ENCODE data around the gene USP31.

DNA sequence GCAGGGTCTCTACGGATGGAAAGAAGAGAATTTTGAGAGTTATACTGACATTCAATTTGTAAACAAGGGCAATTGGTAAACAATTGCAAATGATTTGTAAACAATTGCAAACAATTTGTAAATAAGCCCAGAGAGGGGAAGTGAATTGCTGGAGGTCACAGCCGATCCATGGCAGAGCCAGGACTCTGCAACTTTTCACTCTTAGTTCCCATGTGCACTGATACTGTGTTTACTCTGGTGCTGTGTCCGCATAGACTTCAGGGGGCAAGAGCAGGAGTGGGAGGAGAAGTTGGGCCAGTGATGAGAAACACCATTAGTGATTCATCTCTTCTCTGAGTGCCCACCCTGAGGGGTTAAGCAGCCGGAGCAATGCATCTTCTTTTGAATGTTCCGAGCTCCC lies 47.3 kb upstream of the USP31 start:
- TF ChIP-seq TAF1 (IDR thresholded peaks at IDR 0.05; ENCODE audit: low read depth) = no peak
- no peak for TF ChIP-seq EGR1 (IDR thresholded peaks at IDR 0.05)
- TF ChIP-seq CREB1 (IDR thresholded peaks at IDR 0.05; ENCODE audit: low read depth) = no peak
- no peak for TF ChIP-seq CEBPB (IDR thresholded peaks at IDR 0.05)
- no peak for TF ChIP-seq EP300 (IDR thresholded peaks at IDR 0.05; ENCODE audit: borderline replicate concordance)
- TF ChIP-seq, protein P1, sequence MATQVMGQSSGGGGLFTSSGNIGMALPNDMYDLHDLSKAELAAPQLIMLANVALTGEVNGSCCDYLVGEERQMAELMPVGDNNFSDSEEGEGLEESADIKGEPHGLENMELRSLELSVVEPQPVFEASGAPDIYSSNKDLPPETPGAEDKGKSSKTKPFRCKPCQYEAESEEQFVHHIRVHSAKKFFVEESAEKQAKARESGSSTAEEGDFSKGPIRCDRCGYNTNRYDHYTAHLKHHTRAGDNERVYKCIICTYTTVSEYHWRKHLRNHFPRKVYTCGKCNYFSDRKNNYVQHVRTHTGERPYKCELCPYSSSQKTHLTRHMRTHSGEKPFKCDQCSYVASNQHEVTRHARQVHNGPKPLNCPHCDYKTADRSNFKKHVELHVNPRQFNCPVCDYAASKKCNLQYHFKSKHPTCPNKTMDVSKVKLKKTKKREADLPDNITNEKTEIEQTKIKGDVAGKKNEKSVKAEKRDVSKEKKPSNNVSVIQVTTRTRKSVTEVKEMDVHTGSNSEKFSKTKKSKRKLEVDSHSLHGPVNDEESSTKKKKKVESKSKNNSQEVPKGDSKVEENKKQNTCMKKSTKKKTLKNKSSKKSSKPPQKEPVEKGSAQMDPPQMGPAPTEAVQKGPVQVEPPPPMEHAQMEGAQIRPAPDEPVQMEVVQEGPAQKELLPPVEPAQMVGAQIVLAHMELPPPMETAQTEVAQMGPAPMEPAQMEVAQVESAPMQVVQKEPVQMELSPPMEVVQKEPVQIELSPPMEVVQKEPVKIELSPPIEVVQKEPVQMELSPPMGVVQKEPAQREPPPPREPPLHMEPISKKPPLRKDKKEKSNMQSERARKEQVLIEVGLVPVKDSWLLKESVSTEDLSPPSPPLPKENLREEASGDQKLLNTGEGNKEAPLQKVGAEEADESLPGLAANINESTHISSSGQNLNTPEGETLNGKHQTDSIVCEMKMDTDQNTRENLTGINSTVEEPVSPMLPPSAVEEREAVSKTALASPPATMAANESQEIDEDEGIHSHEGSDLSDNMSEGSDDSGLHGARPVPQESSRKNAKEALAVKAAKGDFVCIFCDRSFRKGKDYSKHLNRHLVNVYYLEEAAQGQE (IDR thresholded peaks at IDR 0.05; ENCODE audit: low read depth) = no peak
- no peak for TF ChIP-seq FOXM1 (IDR thresholded peaks at IDR 0.05; ENCODE audit: borderline replicate concordance, low read depth)
- no peak for TF ChIP-seq NFIC (IDR thresholded peaks at IDR 0.05)
- TF ChIP-seq RAD21 (IDR thresholded peaks at IDR 0.05; ENCODE audit: low read depth) = no peak
- TF ChIP-seq, protein P2, sequence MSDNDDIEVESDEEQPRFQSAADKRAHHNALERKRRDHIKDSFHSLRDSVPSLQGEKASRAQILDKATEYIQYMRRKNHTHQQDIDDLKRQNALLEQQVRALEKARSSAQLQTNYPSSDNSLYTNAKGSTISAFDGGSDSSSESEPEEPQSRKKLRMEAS (IDR thresholded peaks at IDR 0.05) = no peak
- TF ChIP-seq YY1 (IDR thresholded peaks at IDR 0.05; ENCODE audit: low read depth) = no peak
